Activated CD4-positive, alpha-beta T cell treated with anti-CD3 and anti-CD28 coated beads, Interleukin-2, Interleukin-6, amounts not matched to agents 100 ng/mL and 50 ng/mL, durations not matched to agents 16 hours and 8 hours (primary cell): ENCODE data around the gene SEMA3B.
"Not testable (repeated sequence)": the region's sequence is repeated elsewhere in the genome, so short reads cannot be mapped to it uniquely, and the experiment has no call there.

Experiments used
- DNase-seq: peaks from one replicate; pipeline ENCODE4 v3.0.0-alpha.2; 2020

SEMA3B gene

DNA sequence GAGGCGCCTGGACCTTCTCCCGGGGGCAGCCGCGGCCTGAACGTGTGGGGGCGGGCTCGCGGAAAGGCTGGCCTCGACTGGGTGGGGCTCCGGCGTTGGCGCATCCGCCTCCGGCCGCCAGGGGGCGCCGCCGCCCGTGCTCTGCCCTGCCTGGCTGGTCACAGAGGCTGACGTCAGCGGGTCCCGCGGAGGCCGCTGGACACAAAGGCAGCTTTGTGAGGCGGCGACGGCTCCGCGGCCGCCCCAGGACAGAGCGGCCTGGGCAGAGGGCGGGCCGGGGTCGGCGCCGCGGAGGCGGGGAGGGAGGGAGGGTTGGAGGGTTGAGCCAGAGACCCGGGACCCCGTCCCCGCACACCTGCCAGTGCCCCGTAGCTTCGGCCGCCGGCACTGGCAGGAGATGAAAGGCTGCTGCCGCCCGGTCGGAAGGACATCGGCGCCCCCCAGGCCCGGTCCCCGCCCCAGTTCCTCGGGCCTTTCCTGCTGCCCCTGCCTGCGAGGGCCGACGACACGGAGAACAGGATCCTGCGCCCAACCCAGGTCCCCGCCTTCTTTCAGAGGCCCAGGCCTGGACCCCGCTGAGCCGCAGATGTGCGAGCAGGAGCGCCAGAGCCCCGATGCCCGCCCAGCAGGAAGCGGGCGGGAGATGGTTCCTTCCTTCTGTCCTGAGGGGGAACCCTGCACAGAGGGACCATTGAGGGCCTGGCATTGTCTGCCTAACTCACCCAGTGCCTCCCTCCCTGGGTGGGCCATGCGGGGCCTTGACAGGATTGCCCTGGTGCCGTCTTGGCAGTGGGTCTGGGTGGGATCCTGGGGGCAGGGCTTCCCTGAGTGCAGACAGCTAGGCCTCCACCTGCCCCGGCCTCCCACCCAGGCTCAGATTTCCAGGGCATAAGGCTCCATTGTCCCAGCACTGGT, 8.7 kb upstream of the SEMA3B start:
- peak; percentile 92 for DNase-seq

DNA sequence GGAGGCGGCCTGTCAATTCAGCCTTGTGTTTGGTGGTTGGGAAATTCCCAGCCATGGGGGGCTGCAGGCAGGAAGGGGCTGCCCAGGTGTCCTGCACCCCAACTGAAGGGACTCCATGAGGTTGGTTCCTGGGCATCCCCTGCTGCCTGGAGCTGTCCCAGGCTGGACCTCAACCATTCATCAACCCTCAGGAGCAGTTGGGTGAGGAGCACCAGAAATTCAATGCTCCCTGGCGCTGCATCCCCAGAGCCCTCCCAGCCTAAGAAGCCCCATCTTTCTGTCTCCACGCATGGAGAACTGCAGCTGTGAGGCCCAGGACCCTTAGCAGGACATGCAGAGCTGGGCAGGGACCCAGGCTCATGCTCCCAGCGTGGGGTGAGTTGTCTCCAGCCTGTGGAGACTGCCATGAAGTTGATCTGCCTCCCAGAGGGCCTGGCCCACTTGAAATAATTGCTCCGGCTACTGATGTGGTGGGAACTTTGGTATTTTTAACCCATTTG, 8.0 kb upstream of the SEMA3B start:
- DNase-seq, result no peak

DNA sequence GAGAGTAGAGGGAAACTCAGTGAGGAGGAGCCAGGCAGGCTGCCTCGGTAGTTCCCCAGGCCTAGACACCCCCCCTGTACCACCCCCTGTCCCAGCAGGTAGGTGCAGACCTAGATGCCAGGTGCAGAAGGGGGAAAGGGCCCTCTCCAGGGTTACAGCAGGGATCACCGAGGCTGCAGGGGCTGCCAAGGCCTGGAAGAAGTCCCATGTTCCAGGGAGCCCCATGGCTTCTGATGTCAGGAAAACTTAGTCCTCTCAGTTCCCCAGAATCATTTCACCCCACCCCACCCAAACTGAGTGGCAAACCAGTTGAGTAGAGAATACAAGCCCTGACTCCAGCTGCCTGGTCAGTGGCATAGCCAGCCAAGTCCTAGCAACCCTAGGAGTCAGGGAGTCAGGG, 7.4 kb upstream of the SEMA3B start:
- no peak for DNase-seq

DNA sequence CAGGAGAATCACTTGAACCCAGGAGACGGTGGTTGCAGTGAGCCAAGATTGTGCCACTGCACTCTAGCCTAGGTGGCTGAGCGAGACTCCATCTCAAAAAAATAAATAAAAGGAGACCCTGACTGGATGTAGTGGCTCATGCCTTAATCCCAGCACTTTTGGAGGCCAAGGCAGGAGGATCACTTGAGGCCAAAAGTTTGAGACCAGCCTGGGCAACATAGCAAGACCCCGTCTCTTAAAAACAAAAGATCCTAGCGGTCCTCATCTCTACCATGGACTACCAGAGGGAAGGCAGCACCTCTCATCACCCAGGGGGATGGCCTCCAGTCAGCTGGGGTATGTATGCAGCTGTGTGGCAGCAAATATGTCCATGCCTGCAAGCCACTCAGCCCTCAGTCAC, 6.7 kb upstream of the SEMA3B start:
- not testable (repeated sequence) for DNase-seq

GRCh38 chr3:50262778-50263177, 6.2 kb upstream of the SEMA3B start:
- DNase-seq, result no peak

- no peak for DNase-seq
Observed at GRCh38 chr3:50263478-50264382, 5.2 kb upstream of the SEMA3B start.

GRCh38 chr3:50264383-50264963, 4.5 kb upstream of the SEMA3B start:
- DNase-seq, result no peak

GRCh38 chr3:50264964-50265485, 3.9 kb upstream of the SEMA3B start:
- no peak for DNase-seq

- no peak for DNase-seq
Observed at GRCh38 chr3:50265571-50265970, 3.4 kb upstream of the SEMA3B start.

DNA sequence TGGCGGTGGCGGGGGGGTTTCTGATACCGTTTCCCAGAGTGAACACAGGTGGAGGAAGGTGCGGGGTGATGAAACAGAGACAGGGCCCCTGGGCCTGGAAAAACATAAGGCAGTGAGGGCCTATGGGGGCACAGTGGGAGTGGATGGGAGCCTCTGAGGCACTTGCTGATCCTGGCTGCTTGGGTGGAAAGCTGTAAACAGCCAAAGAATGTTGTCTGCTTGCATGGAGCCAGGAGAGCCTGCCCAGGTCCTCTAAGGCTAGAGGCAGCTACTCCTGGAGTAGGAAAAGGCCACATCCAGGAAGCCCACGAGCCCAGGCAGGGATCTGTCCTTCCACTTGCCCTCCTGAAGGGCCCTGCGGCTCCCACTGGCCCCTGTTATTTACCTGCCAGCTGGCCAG, 2.9 kb upstream of the SEMA3B start:
- no peak for DNase-seq

DNA sequence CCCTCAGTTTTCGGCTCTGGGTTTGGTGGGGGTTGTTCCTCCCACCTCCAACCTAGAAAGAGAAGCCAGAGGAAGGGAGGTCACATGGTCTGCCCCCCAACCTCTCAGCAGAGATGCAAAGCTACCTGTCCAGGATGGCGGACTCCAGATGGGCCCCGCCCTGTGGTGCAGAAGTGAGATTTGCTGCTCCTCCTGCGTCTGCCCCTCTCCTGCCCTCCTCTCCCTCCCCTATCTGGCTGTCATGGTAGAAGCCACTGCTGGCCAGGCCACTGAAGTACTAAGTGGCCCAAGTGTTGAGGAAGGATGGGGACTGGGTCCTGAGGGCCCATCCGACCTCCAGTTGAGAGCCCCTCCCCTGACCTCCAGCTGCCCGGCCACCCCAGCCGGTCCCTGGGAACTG, 2.1 kb upstream of the SEMA3B start:
- no peak for DNase-seq

GRCh38 chr3:50267280-50267913, 1.6 kb upstream of the SEMA3B start:
- no peak for DNase-seq

- no peak for DNase-seq
Observed at GRCh38 chr3:50268276-50268675, 671 bp upstream of the SEMA3B start.

DNA sequence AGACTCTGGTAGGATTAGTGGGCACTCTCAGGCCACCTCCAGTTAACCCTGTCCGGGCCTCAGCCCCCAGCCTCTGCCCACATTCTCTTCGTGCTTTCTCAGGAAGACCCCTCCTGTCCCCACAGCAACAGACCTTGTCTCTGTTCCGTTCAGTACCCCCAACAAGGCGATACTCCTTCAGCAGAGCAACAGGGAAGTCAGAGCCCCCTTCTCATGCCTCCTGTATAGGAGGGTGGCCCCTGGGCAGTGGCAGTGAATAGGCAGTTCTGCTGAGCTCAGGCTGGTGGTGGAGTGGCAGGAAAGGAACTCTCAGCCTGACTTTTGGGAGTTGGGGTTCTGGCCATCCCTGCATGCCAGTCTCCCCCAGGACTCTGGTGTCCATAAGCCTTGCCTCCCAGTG, 513 bp downstream of the SEMA3B start:
- no peak for DNase-seq

GRCh38 chr3:50269977-50270413, 1.0 kb downstream of the SEMA3B start:
- no peak for DNase-seq

DNA sequence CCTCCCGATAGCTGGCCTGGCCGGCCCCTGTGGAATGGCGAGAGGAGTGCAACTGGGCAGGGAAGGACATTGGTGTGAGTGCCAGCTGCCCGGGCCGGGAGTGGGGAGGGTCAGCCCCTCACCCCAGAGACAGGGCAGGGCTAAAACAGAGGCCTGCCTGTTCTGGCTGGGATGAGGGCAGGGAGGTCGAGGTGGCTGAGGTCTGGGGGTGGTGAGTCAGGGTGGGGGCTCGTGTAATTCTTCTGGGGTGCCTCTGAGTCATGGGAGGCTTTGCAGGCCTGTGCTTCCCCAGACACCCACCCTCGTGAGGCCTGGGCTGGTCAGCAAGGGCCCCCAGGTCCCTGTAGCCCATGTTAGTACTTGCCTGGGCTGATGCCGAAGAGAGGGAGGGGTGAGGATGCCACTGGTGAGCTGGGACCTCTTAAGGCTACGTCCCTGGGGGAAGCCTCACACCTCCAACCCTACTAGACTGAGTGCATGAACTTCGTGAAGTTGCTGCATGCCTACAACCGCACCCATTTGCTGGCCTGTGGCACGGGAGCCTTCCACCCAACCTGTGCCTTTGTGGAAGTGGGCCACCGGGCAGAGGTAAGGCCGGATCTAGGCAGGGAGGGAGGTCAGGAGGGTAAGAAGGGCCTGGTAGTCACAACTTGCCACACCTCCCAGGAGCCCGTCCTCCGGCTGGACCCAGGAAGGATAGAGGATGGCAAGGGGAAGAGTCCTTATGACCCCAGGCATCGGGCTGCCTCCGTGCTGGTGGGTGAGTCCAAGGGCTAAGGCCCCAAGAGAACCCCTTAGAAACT, 1.7 kb downstream of the SEMA3B start:
- DNase-seq, result no peak

GRCh38 chr3:50271314-50271936, 2.5 kb downstream of the SEMA3B start:
- no peak for DNase-seq

- DNase-seq, result not testable (repeated sequence)
Observed at GRCh38 chr3:50272538-50272910, 3.6 kb downstream of the SEMA3B start.

DNA sequence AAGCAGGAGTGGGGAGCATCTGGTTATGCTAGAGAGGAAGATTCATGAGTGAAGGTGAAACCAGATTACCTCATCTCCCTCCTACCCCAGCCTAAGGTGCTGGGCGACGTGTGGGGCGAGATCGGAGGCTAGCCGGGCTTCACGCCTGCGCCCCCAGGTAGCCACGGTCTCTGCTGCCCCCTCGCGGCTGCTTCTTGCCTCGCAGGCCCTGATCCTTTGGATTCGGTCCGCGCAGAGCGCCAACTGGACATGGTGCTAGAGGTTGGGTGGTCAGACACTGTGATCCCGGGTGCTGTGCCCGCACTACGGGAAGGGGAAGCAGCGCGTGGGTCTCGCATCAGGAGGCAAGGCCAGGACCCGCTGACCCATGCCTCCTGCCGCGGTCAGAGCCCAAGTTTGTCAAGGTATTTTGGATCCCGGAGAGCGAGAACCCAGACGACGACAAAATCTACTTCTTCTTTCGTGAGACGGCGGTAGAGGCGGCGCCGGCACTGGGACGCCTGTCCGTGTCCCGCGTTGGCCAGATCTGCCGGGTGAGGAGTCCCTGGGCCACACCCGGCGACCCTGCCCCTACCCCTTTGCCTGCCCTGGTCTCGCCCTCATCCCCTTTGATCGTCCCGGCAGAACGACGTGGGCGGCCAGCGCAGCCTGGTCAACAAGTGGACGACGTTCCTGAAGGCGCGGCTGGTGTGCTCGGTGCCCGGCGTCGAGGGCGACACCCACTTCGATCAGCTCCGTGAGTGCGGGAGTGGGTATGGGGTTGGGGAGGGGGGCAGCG, 4.2 kb downstream of the SEMA3B start:
- DNase-seq, result peak; percentile 95

DNA sequence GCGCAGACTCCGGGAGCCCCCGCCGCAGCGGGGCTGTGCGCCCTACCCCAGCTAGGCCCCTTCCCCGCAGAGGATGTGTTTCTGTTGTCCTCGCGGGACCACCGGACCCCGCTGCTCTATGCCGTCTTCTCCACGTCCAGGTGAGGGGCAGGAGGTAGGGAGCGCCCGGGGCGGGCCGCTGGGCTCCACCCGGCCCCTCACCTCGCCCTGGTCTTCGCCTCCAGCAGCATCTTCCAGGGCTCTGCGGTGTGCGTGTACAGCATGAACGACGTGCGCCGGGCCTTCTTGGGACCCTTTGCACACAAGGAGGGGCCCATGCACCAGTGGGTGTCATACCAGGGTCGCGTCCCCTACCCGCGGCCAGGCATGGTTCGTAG, 4.7 kb downstream of the SEMA3B start:
- DNase-seq, result no peak
